ENCODE data around the gene GNL3L.
"Not testable (repeated sequence)": the region's sequence is repeated elsewhere in the genome, so short reads cannot be mapped to it uniquely, and the experiment has no call there.

GNL3L gene

DNA sequence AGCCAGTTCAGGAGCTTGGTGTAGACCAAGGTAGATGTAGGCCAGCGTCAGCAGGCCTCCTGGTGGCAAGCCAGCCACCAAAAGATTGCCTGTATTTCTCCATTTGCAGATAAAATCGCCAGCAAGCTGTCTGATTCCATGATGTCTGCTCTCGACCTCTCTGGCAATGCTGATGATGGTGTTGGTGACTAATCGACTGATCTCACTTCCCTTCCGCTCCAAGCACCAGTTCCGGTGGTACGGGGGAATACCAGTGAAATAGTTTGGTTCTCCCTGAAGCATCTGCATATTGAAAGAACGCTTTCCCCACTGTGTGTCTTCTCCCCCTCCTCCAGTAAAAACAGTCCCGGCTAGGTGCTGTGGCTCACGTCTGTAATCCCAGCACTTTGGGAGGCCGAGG is 30.4 kb downstream of the GNL3L start:
- no peak for DNase-seq (ENCODE audit: low read depth in 2 of 2)

DNA sequence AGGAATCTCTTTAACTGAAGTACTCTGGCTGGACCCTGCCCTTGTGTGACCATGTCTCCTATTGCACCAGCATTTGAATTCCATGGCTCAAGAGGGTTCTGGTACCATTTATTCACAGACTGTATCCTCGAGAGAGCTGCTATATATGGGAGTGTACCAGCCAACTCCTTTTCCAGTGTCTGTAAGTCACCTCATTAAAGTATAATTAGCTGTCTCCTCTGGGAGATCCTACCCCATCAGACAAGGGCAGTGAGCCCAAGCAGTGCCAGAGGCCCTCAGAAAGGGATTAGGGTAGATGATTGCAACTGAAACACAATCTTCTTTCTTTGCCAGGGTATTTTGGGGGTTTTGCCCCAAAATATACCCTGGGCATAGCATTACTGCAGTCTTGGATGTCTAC is 31.6 kb downstream of the GNL3L start:
- DNase-seq (ENCODE audit: low read depth in 2 of 2), result no peak

DNA sequence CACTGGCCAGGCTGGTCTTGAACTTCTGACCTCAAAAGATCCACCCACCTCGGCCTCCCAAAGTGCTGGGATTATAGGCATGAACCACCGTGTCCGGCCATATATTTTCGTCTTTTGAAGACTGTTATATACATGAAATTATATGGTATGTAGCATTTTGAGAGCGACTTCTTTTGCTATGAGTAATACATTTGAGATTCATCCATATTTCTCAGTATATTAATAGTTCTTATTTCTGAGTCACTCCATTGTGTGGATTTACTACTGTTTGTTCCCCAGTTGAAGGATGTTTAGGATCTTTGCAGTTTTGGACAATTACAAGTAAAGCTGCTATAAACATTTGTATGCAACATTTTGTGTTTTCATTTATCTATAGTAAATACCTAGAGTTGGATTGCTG is 34.9 kb downstream of the GNL3L start:
- DNase-seq (ENCODE audit: low read depth in 2 of 2), result no peak

DNA sequence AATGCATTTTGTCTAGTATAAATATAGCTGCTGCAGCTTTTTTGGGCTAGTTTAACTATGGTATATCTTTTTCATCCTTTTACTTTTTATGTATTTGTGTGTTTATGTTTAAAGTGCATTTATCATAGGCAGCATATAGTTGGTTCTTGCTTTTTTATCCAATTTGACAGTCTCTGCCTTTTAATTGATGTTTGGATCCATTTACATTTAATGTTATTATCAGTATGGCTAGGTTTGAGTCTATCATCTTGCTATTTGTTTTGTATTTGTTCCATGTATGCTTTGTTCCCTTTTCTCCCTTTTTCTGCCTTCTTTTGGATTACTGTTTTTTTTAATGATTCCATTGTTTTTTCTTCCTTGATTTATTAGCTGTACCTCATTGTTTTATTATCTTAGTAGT is 40.3 kb downstream of the GNL3L start:
- no peak for DNase-seq (ENCODE audit: low read depth in 2 of 2)

DNA sequence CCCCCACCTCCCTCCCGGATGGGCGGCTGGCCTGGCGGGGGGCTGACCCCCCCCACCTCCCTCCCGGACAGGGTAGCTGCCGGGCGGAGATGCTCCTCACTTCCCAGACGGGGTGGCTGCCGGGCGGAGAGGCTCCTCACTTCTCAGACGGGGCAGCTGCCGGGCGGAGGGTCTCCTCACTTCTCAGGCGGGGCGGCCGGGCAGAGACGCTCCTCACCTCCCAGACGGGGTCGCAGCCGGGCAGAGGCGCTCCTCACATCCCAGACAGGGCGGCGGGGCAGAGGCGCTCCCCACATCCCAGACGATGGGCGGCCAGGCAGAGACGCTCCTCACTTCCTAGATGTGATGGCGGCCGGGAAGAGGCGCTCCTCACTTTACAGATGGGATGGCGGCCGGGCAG is 42.6 kb downstream of the GNL3L start:
- not testable (repeated sequence) for DNase-seq (ENCODE audit: low read depth in 2 of 2)

DNA sequence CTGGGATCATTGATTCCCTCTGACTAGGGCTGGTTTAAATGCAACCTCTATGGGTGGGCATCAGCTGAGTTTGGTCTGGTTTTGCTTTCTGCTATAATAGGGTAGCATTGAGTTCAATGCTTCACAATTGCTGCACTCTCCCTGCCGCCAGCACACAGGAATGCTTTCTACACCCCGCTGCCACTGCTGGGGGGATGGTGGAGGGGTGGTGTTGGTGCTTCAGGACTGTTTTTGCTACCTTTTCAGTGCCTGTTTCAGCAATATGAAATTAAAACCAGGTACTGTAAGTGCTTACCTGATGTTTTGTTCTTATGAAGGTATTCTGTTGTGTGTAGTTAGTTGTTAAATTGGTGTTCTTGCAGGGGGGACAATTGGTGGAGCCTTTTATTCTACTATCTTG is 67.7 kb downstream of the GNL3L start:
- DNase-seq (ENCODE audit: low read depth in 2 of 2), result no peak

DNA sequence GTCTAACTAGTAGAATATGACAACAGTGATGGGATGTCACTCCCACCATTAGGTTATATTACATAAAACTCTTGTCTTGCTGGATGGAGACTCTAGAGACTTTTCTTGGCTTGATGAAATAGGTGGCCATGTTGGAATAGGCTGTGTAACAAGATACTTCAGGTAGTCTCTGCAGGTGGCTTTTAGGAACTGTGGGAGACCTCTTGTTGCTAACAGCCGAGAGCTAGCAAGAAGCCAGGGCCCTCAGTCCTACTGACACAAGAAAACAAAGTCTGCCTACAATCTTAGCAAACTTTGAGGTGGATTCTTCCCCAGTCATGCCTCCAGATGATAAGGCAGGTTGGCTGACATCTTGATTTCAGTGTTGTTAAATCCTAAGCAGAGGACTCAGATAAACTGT is 72.5 kb downstream of the GNL3L start:
- no peak for DNase-seq (ENCODE audit: low read depth in 2 of 2)

Data from stimulated activated CD4-positive, alpha-beta T cell treated with anti-CD3 and anti-CD28 coated beads, Interleukin-15, amount 100 ng/mL, for 48 hours (primary cell).